ENCODE measurements around the gene CCL5.

GRCh38 chr17:35906926-35907637 is 26.9 kb upstream of the CCL5 start:
- TF ChIP-seq RAD21 (conservative IDR thresholded peaks at IDR 0.05) (no peak), CTCF (IDR thresholded peaks at IDR 0.05; ENCODE audit: poor library complexity, severe bottlenecking) (no peak), EZH2 (IDR thresholded peaks at IDR 0.05; ENCODE audit: borderline replicate concordance, insufficient read depth, low read length, poor library complexity, severe bottlenecking) (no peak), EP300 (conservative IDR thresholded peaks at IDR 0.05; ENCODE audit: poor library complexity, severe bottlenecking) (no peak), TAF1 (IDR thresholded peaks at IDR 0.05; ENCODE audit: low read depth) (no peak)
- TF ChIP-seq, protein P1, sequence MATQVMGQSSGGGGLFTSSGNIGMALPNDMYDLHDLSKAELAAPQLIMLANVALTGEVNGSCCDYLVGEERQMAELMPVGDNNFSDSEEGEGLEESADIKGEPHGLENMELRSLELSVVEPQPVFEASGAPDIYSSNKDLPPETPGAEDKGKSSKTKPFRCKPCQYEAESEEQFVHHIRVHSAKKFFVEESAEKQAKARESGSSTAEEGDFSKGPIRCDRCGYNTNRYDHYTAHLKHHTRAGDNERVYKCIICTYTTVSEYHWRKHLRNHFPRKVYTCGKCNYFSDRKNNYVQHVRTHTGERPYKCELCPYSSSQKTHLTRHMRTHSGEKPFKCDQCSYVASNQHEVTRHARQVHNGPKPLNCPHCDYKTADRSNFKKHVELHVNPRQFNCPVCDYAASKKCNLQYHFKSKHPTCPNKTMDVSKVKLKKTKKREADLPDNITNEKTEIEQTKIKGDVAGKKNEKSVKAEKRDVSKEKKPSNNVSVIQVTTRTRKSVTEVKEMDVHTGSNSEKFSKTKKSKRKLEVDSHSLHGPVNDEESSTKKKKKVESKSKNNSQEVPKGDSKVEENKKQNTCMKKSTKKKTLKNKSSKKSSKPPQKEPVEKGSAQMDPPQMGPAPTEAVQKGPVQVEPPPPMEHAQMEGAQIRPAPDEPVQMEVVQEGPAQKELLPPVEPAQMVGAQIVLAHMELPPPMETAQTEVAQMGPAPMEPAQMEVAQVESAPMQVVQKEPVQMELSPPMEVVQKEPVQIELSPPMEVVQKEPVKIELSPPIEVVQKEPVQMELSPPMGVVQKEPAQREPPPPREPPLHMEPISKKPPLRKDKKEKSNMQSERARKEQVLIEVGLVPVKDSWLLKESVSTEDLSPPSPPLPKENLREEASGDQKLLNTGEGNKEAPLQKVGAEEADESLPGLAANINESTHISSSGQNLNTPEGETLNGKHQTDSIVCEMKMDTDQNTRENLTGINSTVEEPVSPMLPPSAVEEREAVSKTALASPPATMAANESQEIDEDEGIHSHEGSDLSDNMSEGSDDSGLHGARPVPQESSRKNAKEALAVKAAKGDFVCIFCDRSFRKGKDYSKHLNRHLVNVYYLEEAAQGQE (IDR thresholded peaks at IDR 0.05; ENCODE audit: borderline replicate concordance), result no peak
